DOHH2 (cell line): ENCODE results near the gene COL4A1.

Source experiments
- EZH2phosphoT487 ChIP-seq: fragments of 200-600 bp; sonication (generic); IDR thresholded peaks from 2 replicates; pipeline ENCODE4 v1.6.1; 2017; ENCODE audit warnings: borderline replicate concordance, mild to moderate bottlenecking, antibody characterized with exemption, low read length, moderate library complexity, mixed read lengths
- TF ChIP-seq, protein P1 (sequence below): fragments of 200-600 bp; sonication (generic); IDR thresholded peaks from one replicate; pipeline ENCODE4 v1.5.1; 2014; ENCODE audit warnings: antibody characterized with exemption, mild to moderate bottlenecking, low read depth, low read length; ENCODE audit not compliant: poor library complexity, severe bottlenecking

DNA sequence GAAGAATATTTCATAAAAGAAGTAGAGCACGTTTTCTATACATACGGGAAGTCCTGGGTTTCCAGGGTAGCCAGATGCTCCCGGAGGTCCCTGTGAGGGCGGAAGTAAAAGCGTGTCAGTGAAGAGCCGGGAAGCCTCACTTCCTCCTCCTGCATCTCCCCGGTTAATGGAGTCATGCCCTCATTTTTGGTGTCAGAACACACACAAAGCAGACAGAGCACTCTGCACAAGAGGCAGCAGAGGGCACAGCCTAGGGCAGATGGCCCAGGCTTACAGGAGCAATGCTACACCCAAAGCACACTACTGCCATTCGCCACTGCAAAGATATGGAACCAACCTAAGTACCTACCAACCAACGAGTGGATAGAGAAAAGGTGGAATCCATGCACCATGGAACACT is 94.4 kb downstream of the COL4A1 start:
- TF ChIP-seq, protein P1, sequence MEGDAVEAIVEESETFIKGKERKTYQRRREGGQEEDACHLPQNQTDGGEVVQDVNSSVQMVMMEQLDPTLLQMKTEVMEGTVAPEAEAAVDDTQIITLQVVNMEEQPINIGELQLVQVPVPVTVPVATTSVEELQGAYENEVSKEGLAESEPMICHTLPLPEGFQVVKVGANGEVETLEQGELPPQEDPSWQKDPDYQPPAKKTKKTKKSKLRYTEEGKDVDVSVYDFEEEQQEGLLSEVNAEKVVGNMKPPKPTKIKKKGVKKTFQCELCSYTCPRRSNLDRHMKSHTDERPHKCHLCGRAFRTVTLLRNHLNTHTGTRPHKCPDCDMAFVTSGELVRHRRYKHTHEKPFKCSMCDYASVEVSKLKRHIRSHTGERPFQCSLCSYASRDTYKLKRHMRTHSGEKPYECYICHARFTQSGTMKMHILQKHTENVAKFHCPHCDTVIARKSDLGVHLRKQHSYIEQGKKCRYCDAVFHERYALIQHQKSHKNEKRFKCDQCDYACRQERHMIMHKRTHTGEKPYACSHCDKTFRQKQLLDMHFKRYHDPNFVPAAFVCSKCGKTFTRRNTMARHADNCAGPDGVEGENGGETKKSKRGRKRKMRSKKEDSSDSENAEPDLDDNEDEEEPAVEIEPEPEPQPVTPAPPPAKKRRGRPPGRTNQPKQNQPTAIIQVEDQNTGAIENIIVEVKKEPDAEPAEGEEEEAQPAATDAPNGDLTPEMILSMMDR, result no peak
- TF ChIP-seq EZH2phosphoT487, result no peak
